ENCODE data around the gene CELF4.

Gene CELF4

DNA sequence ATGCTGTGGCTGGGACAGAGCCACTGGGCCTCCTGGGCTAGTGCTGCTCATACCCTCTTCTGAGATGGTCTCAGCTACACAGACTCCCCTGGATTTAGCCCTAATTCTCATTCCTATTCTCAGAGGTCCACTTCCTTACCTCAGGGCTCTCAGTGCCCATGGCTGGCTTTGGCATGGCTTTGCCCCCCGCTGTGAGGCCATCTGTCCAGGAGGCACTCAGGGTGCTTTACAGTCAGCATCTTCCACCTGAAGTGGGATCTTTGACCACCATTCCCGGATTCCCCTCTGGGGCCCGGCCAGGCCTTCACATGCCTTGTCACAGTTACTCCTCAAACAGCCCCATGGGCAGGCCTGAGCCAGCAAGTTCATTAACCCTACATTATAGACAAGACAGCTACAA lies 161.8 kb downstream of the CELF4 start:
- DNase-seq = no peak

DNA sequence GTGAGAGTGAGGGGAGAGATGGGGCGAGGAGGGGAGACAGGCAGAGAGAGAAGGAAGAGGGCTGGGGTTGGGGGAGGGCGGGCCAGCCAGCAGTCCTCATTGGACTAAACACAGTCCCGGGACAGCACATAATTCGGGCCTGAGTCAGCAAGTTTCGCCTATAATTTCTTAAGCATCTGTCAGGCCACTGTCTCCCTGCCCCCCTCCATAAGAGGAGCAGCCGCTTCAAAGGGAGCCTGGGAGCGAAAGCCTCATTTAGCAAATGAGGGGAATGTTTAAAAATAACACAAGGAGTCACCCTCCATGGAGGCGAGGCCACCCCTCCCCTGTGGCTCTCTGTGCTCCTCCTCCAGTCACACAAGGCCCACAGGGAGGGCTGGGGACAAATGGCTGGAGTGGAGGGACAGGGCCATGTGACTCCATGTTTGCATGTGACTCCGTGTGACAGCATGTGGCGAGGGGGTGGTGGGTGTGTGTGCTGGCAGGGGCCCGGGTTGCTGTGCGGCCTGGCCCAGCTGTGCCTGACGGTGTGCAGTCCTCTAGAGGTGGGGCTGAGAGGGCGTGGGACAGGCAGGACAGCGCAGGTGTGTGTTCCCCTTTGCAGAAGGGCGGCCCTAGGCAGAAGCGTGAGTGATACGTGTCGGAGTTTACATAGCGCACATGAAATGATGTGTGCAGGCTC lies 162.4 kb downstream of the CELF4 start:
- no peak for DNase-seq

DNA sequence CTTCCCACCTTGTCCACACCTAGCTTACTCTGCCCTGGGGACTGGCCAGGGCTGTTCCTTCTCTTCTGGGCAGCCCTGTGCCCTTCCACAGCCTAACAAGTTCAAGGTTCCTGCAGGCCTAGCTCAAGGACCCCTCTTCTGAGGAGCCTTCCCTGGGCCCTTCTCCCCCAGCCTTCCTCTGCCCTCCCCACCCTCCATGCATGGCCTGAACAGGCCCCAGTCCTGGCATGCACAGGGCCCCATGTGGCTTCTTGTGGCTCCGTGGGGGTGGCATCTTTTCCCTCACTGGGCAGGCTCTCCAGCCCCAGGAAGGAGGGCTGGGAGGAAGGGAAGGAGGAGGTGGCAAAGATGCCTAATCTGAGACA lies 162.9 kb downstream of the CELF4 start:
- no peak for DNase-seq

DNA sequence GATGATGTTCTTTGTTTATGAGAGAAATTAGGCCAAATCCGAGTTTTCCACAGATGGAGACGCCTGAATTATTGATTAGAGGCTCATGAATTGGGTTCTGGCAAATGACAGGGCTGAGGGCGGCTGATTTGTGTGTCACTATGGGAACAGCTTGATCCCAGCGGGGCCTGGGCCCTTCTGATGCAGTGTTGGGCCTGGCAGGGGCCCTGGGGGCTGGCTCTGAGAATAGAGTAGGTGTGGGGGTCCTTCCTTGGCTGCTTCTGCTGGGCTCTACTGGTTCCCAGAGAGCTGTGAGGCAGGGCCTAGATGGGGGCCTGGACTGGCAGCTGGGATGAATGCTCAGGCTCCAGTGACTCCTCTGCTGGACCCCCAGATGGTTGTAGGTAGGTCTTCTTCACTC lies 164.8 kb downstream of the CELF4 start:
- DNase-seq = no peak

DNA sequence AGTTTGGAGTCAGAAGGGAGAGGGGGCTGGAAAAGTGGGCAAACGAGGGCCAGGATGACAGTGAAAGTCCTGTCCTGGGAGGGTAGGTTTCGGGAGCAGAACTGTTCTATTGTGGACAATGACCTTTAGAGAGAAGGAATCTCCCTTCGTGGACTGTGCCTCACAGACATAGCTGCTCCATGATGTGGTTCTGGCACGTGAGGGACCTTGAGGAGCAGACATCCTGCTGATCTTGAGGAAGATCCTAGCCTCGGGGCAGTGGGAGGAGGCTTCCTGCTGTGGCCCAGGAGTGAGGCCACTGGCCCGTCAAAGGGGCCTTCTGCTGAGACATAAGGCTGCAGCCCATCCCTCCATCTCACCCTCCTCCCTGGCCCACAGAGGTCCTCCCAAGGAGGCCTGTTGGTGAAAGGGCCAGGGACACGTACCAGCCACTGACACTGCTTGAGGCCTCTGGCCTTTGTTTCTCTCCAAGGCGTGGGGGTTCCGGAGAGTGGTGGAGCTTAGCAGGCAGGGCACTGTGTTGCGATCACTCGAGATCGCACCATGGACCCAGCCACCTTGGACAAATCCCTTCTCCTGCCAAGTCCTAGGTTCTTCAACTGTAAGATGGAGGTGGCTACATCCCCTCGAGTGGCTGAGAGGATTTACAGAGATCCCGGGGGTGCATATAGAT lies 167.2 kb downstream of the CELF4 start:
- DNase-seq = no peak

DNA sequence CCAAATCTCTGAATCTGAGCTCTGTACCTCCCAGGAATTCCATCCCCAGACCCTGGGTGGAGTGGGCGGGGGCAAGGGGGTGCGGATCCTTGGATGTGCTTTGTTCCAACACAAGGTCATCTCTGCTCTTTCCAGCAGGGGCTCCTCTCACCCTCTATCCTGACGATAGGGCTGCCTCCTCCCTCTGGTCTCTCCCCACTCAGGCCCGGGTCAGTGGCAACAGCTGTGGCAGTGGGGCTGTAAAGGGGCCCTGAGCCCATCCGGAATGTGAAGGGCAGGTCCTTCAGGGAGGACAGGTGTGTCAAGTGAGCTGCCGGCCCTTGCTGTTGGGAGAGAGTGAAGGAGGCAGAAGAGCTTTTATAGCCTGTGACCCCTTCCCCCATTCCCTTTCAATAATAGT lies 167.8 kb downstream of the CELF4 start:
- DNase-seq = no peak

DNA sequence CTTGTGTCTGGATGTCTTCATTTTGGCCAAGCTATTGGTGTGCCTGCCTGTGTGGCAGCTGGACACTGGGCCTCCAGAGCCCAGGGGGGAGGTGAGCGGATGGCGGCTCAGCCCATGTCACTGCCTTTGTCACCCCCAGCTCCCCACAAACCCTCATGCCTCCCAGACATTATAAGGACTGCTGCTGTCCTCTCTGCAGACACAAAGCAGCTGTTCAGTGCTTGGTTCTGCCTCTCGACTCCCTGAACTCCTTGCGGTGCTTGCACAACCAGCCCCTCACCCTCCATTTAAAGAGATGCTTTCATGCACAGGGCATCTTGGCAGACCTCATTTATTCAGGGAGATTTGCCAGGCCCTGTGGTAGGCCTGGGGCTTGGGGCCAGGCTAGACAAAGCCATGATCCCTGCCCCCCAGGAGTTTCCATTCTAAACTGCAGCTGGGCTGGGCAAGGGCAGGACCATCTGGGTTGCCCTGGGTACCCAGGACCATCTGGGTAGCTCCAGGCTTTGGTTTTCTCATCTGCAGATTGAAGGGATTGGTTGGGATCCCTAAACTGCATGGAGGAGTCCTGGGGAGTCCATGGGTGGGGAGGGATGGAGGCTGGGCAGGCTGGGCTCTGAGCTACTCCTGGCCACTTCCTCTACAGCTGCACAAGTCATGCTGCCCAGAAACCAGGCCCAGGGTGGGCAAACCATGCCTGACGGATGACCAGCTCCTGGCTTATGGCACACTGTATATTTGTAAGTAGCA lies 168.5 kb downstream of the CELF4 start:
- no peak for DNase-seq

DNA sequence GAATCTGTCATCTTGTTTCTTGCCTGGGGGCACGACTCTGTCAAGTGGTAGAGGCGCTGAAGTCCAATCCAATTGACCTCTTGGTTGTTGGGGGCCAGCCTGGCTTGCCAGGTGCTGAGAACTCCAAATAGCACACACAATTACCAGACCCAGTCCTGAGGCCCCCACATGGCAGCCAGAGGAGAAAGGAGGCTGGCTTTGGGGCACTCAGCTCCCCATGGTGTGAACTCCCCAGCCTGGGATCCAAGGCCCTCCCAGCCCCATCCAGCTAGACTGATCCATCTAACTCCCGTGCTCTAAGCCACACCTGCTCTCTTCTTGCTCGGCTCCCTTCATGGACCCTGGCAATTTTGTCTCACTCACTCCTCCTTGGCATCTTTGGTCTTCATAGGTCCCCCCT lies 170.0 kb downstream of the CELF4 start:
- DNase-seq = no peak

DNA sequence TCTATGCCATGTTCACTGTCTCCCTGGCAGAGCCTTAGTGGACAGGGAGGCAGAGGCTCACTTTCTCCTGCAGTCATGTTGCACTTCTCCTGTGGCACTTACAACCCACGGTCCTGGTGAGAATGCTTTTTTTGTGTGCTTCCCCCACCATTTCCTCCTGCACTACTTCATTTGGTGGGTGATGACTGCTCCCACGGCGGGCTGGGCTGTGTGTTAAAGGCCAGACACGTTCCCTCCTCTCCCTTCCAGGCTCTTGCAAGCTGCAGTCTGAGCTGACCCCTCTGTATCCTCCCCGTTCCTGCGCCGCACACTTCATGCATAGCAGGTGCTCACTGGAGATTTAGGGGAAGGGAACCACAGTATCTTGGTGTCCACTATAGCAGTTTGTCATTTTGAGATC lies 170.5 kb downstream of the CELF4 start:
- DNase-seq = no peak

DNA sequence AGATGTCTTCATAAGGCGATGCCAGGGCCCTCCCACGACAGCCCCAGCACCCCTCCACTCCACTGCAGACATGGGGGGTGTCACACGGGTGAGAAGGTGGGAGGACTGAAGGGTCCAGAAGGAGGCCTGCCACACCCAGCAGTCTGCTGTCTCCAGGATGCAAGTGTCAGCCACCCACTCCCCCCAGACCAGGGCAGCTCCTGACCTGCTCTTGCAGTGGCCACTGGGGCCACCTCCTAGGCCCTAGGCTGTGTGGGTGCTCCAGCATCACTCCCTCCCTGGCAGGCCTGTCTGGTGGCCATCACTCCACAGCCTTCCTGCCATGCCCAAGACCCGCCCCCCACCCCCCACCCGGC lies 171.0 kb downstream of the CELF4 start:
- DNase-seq = no peak

DNA sequence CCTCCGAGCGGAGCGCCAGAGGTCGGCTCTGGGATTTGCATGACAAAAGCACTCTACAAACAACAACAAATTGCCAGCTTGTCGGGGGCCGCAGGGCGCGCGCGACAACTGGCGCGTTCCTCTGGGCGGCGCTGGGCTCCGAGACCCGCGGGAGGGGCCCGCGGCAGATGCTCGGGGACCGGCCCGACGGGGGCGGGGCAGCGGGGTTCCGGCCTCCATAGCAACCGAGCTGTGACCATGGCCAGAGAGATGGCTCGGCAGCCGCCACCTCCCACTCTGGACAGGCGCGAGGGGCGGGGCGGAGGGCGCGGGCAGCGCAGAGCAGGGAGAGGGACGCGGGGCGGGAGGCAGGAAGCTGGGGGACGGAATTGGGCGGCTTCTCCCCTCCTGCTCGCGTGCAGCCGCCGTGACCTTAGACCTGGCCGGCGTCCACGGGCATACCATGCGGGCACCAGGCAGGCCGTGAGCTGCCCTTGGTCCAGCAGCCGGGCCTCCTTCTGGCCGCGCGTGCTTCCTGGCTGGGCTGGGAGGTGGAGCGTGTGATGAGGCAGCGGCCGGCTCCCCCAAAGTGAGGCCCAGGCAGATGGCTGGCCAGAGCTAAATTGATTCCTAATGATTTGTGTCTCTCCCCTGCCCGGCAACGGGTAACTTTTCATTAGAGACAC lies 171.5 kb downstream of the CELF4 start:
- no peak for DNase-seq

DNA sequence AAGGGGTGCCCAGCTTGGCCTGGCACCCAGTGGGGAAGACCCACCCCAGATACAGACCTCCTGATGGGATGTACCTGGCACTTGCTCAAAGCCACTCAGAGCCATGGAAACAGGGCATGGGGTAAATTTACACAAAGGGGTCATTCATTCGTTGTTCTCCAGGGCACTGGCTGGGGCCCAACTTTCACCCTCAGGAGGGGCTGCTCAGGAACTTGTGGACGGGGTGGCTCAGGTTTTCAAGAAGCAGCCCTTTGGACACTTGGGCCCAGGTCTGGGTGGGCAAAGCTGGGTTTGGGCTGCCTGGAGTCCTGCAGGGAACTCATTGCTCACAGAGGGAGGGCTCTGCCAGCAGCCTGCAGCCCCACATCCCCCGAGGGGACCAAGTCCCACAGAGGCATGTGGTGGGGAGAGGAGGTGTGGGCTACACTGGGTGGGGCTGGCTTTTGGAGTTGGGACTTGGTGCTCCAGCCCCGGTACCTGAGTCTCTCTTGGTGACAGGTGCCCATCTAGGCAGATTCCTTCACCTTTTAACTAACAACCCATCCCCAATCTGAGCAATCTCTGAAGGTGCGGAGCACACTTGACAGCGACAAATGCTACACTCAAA lies 172.3 kb downstream of the CELF4 start:
- DNase-seq = no peak

DNA sequence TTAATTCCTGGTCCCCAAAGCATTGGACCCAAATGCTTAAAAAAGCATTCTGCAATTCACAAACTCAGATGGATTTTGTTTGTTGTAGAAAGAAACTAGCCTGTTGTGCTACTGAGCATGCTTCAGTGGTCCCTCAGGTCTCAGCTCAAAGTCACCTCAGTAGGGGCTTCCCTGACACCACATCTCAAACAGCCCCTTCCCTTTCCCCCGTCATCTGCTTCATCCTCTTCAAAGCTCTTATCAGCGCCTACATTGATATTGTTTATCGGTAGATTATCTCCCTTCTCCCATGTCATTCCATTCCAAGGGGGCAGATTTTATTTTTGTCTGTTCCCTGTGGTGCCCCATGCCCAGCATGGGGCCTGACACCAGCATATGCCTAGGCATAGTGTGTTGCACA lies 172.9 kb downstream of the CELF4 start:
- no peak for DNase-seq

DNA sequence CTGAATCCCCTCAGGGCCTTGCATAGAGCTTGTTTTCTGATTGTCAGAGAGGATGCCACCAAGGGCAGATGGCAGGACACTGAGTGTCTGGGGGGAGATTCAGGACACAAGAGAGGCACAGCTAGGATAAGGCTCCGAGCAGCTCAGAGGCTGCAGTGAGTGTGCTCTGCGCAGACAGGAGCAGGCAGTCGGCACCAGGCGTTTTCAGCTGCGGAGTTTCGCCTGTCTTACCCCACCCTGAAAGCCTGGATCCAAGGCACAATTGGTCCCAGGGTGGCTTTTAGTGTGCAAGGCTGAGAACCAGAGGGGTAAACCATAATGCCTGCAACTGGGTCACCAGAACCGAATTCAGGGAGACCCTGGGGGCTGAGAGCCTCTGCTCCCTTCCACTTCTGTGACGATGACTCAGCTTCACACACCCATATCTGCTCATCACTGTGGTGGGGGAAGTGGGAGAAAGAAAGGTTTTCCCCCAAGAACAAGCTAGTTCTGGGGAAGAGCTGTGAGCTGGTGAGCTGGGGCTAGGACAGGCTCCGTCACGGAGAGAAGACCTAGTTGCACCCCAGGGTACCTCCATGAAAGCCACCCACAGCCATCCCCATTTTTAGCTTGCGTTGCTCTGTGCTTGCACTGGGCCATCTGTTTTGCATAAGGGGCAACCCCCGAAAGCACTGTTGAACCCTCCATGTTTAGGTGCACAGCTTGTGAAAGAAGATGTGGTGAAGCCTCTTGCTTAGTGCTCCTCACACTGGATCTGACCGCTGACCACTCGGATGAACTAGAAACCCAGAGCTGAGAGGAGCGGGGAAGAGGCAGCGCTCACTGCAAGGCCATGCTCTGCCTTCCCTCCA lies 173.7 kb downstream of the CELF4 start:
- no peak for DNase-seq

DNA sequence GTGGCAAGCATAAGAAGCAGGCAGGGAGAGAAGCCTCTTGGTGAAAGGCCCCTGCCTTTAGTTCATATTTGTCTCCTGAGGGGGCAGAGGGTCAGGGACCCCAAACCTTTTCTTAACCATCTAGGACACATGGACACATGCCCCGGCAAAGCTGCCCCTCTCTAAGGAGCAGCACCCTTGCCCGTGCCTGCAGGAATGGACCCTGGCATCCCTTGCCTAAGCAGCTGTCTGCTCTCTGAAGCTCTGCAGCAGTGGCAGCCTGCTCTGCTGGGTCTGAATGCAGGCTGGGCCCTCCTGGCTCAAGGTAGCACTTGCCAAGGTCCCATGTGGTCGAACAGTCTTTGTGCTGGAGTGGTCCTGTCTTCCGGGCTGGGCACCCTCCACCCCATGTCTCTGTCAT lies 174.4 kb downstream of the CELF4 start:
- DNase-seq = no peak

DNA sequence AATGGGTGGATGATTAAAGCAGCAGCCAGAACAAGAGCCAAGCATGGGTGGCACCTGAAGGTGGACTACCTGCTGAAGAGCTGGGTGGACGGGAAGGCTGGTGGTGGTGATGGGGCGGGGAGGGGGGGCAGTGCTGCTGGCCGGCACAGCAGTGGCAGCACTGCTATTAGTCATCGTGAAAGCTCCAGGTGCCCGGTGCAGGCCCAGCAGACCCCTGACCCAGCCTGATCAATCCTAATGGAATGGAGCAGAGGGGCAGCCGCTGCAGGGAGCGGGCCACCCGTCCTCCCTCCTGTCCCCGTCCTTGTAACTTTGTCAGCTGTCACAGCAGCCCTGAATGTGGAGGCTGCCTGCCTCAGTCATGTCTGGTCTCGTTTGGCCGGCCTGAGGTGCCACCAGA lies 174.9 kb downstream of the CELF4 start:
- DNase-seq = no peak

DNA sequence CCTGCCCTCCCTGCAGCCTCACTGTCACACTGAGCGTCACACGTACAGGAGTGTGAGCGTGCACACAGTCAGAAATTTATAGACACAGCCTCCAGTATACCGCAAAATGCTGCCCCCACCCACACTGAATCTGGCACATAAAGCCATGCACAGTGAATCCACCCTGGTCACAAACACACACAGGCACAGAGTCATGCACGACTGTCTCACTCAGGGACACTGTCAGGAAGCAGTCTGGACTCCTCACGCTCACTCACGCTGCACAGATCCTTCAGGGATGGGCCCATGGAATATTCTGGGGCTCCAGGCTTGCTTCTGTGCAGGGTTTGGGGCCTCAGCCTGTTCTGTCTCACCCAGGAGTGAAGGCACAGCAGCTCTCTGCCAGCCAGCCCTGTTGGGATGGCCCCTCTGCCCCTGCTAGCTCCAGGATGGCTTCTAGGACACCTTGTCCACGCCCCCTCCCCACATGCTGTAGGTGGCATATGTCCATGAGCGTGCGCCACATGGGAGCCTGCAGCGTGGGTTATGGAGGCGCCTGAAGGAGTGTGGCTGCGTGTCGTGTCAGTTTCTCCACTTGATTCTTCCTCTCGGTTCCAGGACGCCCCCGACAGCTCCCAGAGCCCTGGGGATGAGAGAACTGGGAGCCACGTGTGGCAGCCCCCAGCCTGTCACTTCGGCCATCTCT lies 175.8 kb downstream of the CELF4 start:
- no peak for DNase-seq

DNA sequence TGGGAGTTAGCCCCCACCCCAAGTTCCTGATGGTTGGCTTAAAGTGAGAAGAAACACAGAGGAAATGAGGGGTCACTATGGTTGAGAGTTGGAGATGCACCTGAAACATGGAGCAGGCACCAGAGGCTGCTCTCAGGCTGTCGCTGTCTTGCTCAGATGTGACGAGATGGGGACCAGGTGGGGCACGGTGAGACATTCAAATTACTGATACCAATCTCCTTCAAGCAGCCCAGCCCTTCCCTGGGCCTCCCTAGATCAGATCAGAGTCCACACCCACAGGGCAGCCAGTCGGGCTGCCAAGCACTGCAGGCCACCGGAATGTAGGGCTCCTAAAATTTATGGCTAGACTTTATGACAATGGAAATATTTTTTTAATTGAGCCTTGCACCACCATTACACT lies 176.6 kb downstream of the CELF4 start:
- no peak for DNase-seq

DNA sequence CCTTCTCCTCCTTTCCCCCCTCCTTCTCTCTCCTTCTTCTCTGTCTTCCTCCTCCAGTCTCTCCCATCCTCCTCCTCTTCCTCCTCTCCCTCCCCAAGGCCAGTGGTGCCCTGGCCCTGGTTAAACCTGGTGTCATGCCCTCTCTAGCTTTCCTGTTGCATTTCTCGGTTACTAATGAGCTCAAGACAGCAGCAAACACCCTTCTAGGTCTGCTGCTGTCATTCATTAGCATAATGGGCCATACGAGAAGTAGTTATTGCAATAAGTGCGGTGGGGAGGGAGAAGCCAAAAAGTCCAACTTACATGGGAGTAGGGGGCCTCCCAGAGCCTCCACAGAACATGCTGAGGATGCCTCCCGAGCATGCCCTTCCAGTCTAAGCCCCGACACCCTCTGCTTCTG lies 177.2 kb downstream of the CELF4 start:
- DNase-seq = no peak

DNA sequence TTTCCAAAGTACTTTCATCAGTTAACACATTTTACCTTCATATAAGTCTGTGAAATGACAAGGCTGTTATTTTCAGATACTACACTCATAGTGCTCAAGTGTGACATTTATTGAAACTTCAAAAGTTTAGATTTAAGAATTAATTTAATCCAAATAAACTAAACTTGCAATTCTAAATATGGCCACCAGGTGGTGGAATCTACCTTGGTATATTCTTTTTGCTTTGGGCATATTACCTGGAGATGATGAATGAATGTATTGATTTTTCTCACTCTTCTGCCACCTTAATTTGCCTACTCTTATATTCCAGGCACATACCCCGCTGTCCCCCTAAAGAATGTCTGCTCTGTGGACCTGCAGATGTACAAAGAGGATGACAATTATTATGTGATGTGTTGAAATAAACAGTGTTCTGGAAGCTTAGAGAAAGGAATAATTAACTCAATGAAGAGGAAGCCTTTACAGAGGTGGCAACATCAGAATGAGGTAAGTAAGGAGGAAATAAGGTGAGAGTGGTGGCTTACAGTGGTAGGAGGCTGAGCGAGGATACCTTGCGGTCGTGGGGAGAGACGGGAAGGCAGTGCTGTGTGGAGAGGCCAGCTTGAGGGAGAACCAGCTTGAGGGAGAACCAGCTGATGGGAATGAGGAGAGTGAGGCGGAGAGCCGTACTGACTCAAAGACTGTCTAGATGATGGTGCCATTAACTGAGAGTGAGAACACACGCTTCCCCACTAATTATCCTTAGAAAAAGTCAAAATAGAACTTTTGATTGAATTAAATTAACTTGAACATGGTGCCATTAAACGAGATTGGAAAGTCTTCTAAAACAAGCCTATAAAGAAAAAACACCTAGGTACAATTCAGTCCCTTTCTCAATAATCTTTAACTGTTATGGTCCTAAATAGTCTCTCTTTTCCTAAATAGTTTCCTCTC lies 179.5 kb downstream of the CELF4 start:
- DNase-seq = no peak
